Right forelimb (tissue), 1 donor: ENCODE results near the gene BAD.
"Not testable (repeated sequence)": the region's sequence is repeated elsewhere in the genome, so short reads cannot be mapped to it uniquely, and the experiment has no call there.

Source experiments
- DNase-seq: peaks from one replicate; pipeline ENCODE4 v3.0.0-alpha.2; 2018

Gene BAD

DNA sequence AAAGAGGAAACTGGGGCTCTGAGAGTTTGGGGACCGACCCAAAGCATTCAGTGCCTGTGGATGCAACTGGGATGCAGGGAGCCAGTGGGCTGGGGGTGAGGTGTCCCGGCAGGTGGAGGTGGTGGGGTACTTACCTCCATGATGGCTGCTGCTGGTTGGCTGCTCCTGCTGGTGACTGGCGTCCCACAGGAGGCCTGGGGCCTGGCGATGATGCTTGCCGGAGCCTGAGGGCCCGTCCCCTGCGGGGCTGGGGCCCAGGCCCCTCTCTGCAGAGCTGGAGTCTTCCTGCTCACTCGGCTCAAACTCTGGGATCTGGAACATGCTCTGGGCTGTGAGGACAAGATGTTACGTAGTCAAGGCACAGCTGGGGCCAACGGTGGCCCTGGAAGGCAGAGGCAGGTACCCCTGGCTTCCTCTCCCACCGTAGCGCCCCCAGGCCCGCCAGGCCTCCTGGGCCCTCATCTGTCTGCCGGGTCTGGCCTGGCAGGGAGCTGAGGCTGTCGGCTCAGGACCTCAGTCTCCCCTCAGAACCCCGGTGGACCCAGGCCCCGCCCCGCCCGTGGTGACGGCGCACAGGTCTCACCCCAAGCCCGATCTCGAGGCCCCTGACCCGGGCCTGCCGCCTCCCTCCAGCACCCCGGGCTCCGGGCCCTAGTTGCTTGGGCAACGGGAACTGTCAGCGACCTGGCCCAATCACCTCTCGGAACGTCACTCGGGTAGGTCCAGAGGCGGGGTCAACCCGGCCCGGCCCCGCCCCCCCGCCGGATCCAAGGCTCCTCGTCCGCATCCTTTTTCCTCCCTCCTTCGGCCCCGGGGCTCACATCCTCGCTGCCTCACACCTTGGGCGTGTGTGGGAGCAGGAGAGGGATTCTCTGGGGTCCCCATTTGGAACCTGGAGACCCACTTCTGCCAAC, at the start of gene BAD:
Gene BAD, minus strand, starts transcription at position 618 of the 914 bp plus-strand sequence. Its CDS starts 297 bp downstream, at position 321.
- DNase-seq = peak; percentile 97

DNA sequence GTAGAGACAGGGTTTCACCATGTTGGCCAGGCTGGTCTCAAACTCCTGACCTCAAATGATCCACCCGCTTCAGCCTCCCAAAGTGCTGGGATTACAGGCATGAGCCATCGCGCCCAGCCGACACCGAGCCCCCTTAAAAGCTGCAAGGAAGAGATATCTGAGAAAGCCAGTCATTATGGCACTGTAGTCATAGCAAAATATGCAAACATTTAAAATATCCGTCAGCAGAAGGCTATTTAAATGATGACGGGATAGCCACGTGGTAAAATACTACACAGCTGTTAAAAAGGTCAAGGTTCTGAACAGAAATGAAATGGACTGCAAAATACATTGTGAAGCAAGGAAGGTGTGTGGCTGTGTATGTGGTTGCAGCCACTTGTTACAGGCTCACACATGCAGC, 49.1 kb upstream of the BAD start:
- DNase-seq = no peak

DNA sequence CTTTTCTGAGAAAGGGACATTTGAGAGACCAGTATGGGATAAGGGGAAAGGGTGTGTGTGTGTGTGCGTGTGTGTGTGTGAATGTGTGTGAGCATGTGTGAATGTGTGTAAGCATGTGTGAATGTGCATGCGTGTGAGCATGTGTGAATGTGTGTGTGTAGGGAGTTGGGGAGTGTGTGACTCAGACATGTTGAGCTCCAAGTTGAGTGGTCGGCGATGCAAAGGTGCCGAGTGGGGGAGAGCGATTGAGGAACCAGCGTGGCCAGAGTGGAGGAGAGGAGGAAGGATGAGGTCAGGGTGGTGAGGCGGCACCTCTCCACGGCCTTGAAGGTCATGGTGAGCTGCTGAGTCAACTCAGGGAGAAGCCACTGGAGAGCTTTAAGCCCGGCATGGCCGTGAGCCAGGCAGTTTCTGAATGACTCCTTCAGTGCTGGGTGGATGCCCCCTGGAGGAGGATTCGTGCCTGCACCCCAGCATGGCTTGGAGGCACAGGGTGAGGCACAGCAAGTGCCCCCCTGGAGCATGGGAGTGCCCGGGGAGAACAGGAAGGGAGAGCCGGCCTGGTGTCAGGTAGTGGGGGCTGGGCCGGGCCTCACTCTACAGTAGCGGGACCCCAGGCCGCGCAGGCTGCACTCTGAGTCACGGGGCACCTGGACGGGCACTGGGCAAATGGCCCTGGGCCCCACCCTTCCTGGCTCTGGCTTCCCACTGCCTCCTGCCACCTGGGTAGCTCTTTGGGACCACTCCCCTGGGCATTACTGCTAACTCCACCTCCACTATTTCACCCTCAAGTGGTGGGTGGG, 47.3 kb upstream of the BAD start:
- DNase-seq = no peak

DNA sequence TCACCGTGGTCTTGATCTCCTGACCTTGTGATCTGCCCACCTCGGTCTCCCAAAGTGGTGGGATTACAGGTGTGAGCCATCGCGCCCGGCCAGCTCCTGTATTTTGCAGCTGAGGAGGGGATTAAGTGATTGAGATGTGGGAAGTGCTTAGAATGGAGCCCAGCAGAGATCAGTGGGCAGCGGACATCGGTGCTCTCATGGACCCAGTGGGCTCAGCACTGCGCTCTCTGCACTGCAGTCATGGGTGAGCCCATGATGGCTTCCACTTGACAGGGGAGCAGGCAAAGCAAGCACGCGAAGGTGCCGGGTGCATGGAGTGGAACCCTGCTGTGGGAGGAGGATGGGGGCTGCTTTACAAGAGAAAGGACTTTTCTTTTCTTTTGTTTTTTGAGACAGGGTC, 46.4 kb upstream of the BAD start:
- no peak for DNase-seq

DNA sequence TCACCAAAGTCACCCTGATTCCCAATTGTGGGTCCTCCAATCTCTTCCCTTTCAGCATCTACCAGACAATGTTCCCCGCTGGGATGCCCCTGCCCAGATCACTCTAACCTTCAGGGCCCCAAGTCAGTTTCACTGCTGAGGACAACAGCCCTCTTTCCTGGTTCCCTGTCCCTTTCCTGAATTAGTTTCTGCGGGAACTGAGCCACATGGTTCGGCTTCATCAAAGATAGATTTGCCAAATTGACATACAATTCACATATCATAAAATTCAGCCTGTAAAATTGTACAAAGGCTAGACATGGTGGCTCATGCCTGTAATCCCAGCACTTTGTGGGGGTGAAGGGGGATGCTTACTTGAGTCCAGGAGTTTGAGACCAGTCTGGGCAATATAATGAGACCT, 43.5 kb upstream of the BAD start:
- DNase-seq = no peak

DNA sequence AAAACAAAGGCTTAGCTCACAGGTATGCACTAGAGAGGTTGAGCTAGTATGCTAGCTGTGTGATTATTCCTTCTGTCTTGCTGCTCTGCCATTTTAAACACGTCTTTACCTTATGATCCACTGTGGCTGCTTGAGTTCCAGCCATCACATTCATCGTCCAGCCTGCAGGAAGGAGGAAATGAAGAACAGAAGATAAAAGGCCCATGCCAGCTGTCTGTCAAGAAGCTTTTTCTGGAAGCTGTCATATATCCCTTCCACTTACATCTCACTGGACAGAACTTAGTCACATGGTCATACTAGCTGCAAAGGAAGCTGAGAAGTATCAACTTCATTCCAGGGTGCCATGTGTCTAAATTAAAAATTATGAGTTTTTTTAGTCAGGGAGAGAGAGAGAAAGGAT, 42.9 kb upstream of the BAD start:
- DNase-seq = no peak

DNA sequence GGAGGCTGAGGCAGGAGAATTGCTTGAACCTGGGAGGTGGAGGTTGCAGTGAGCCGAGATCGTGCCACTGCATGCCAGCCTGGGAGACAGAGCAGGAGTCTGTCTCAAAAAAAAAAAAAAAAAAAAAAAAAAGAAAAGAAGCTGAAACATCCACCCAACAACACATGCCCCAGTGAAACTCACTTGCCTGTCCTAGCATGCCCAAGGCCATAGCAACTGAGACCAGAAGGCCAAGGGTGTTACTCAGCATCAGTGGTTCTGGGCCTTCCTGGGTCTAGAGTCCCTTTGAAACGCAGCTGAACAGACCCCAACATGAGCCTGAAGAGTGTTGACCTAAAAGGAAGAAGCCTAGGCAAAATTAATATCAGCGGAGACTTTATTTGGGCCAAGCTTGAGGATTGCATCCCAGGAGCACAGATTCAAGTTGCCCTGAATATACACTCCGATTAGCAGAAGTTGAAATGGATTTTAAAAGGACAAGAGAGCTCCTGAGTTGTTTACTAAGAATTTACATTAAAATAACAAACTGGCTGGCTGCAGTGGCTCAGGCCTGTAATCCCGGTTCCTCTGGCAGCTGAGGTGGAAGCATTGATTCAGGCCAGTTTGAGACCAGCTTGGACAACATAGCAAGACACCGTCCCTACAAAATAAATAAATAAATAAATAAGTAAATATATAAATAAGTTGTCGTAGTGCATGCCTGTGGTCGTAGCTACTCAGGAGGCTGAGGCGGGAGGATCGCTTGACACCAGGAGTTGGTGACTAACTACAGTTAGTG, 40.4 kb upstream of the BAD start:
- no peak for DNase-seq

DNA sequence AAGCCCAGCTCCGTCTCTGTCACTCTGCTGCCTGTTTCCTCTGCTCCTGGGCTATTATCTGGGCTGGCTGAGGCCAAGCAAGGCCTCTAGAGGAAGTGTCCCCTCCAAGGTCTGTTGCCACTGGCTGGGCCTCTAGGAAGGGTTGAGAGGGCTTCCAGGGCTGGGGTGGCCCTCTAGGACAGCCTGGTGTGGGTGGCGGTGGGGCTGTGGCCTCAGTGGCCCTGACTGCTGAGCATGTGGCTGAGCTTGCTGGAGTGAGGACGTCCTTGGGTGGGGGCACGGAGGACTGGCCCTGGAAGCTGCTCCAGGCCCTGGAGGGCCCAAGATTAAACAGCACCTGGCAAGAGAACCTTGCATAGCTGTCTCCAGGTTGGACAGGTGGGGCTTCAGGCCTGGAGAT, 39.5 kb upstream of the BAD start:
- DNase-seq = not testable (repeated sequence)

DNA sequence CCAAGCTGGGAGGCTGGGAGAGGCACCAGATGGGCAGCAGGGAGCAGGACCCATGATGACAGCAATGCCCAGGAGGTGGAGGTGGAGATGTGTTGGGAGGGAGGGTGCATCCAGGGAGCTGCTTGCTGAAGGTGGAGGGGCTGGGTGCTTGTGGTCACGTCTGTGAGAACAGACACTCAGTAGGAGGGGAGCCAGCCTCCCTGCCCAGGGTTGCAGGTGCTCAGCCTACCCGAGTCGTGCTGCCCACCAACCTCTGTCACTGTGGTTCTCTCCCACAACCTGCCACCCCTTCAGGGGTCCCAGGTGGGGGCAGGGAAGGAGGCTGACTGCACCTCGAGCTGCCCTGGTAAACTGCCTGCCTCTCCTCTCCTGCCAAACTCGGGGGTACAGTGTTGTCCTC, 38.9 kb upstream of the BAD start:
- DNase-seq = no peak

DNA sequence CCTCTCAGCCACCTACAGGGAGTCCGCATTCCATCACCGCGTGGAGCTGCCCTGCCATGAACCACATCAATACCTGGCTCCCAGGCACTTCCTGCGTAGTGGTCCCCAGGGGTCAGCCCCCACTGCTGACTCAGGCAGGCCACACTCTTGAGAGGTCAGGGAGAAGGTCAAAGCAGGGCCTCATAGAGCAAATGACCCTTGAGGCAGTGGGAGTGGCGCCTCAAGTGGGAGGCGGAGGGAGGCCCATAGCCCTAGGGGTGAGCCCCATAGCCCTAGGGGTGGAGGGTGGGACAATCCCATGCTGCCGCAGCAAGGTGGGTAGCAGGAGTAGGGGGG, 38.4 kb upstream of the BAD start:
- DNase-seq = no peak

DNA sequence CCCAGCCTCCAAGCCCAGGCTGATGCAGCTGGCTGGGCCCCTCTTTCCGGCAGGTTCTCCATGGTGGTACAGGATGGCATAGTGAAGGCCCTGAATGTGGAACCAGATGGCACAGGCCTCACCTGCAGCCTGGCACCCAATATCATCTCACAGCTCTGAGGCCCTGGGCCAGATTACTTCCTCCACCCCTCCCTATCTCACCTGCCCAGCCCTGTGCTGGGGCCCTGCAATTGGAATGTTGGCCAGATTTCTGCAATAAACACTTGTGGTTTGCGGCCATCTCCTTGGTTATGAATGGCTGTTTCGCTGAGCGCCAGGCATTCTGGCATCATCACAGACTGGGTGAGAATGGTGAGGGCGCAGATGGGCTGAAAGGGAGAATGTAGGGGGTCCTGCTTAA, 37.1 kb upstream of the BAD start:
- no peak for DNase-seq

DNA sequence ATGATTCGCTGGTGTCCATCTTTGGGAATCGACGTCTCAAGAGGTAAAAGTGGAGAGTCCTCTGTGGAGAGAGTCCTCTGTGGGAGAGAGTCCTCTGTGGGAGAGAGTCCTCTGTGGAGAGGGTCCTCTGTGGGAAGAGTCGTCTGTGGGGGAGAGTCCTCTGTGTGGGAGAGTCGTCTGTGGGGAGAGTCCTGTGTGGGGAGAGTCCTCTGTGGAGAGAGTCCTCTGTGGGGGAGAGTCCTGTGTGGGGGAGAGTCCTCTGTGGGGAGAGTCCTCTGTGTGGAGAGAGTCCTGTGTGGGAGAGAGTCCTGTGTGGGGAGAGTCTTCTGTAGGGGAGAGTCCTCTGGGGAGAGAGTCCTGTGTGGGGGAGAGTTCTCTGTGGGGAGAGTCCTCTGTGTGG, 36.6 kb upstream of the BAD start:
- DNase-seq = no peak

DNA sequence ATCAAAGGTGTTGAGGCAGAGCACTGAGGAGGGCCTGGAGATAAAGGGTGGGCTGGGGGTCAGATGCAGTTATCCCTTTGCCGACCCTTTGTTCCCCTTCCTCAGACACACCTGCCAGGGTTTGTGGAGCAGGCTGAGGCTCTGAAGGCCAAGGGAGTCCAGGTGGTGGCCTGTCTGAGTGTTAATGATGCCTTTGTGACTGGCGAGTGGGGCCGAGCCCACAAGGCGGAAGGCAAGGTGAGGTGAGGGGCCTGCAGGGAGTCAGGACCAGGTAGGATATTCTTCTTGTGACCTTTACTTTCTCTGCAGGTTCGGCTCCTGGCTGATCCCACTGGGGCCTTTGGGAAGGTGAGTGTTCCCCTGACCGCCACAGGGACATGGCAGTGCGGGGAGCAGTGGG, 36.1 kb upstream of the BAD start:
- no peak for DNase-seq

DNA sequence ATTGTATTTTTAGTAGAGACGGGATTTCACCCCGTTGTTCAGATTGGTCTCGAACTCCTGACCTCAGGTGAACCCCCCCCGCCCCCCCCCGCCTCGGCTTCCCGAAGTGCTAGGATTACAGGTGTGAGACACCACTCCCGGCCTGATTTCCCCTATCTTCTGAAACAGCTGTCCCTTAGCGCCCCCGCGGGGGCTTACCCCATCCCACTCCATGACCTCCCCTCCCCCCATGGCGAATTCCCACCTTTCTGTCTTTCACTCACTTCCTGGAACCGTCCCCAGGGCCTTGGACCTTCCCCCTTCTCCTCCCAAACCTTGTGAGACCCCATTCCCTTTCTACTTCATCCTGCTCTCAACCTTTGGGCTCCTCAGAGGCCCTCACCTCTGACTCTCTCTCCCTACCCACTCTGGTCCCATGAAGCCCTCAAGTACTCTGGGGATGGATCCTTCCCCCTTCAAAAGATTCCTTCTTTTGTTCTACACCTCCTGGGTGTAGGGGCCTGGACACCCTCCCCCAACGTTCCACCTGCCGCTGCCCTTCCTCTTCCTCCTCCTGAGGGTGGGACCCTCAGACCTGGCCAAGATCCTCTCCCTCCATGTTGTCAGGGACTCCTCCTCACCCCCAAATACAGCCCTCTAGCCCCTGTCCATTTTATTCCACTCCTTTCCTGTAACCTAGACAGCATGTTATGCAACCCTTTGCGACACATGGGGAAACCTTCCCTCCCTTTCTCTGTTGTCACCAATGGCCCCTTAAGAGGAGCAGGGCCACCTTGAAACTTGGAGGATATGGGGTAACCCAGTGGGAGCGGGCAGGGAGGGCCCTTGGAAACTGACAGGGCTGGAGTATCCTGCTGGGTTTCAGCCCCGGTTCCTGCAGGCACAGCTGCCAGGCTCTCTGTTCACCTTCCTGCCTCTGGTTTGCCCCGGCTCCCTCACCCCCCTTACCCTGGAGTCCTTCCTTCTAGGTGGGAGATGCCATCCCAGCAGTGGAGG, 34.6 kb upstream of the BAD start:
- DNase-seq = no peak

DNA sequence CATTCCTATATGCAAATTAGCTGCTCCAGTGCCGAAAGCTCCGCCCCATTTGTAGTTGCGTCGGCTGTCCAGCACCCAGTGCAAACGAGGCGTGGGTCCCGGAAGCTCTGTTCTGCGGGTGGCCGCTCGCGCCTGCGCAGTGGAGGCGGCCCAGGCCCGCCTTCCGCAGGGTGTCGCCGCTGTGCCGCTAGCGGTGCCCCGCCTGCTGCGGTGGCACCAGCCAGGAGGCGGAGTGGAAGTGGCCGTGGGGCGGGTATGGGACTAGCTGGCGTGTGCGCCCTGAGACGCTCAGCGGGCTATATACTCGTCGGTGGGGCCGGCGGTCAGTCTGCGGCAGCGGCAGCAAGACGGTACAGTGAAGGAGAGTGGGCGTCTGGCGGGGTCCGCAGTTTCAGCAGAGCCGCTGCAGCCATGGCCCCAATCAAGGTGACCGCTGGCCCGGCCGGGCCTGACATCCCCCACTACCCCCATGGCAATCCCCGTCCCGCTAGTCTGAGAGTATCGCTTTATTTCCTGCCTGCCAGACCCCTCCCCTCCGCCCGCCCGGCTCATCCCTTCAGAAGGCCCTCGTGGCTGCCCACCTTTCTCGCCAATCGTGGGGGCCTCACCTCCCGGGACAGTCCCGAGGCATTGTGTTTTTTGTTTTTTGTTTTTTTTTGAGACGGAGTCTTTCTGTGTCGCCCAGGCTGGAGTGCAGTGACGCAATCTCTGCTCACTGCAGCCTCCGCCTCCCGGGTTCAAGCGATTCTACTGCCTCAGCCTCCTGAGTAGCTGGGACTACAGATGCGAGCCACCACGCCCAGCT, 33.7 kb upstream of the BAD start, which contains the start of gene PRDX5:
Gene PRDX5, plus strand, starts transcription at position 161 of the 805 bp plus-strand sequence. Its CDS starts 95 bp downstream, at position 256.
- DNase-seq = peak; percentile 96

DNA sequence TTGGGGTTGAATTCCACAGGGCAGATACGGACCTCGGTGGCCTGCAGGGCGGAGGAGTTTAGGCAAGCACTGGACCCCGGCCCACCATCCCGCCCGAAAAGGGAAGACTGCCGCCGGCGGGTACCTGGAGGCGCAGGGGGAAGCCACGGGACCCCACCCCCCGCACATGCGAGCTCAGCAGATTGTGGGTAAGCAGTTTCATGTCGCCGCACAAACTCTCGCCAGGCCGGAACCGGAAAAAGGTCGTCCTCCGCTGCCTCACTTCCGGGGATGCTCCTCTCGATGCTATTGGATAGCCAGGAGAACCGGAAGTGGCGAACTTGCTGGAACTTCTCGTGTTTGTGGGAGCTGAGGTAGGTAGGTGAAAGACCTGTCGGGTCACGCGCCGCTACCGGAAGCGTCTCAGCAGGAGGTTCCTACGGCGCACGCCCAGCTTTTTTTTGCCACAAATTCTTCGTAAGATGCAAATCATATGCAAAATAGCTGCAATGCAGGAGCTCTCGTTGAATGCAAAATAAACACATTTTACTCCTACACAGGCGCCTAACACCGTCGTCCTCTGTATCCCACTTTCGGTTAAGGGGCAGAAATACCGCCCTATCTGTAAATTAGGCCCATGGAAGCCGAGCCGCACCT, 33.0 kb upstream of the BAD start, which contains the start of gene TRMT112:
Gene TRMT112, minus strand, starts transcription at position 235 of the 636 bp plus-strand sequence. Its CDS starts 33 bp downstream, at position 202.
- DNase-seq = peak; percentile 95

DNA sequence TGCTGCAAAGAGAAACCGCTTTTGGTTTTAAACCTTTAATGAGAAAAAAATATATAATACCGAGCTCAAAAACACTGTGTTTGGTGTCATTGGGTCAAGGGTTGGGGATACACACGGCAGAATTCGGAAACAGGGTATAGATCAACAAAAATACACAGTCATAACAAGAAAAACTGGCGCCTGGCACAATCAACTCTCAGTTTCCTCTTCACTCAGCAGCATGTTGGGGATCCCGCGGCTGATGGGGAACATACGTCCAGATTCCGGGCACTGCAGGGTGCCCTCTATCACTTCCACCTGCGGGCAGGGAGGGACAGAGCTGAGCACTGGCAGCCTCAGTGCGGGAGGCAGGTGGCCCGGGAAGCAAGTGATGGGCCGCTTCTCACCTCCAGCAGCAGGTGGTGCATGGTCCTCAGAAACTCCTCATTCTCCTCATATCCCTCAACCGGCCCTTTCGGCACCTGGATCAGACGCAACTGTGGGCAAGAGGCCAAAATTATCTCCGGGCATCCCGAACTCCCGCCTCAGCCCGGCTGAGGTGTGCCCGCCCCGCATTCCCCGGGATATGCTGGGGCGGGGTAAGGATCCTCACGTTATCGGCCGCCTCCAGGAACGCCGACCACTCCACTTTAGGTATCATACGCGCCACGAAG, 32.3 kb upstream of the BAD start:
- no peak for DNase-seq

DNA sequence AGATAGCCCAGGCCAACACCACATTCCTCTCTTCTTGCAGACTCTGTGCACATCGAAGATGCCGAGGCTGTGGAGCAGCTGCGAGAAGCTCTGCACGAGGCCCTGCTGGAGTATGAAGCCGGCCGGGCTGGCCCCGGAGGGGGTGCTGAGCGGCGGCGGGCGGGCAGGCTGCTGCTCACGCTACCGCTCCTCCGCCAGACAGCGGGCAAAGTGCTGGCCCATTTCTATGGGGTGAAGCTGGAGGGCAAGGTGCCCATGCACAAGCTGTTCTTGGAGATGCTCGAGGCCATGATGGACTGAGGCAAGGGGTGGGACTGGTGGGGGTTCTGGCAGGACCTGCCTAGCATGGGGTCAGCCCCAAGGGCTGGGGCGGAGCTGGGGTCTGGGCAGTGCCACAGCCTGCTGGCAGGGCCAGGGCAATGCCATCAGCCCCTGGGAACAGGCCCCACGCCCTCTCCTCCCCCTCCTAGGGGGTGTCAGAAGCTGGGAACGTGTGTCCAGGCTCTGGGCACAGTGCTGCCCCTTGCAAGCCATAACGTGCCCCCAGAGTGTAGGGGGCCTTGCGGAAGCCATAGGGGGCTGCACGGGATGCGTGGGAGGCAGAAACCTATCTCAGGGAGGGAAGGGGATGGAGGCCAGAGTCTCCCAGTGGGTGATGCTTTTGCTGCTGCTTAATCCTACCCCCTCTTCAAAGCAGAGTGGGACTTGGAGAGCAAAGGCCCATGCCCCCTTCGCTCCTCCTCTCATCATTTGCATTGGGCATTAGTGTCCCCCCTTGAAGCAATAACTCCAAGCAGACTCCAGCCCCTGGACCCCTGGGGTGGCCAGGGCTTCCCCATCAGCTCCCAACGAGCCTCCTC, 31.4 kb upstream of the BAD start:
- not testable (repeated sequence) for DNase-seq
